ENCODE results near the gene ZNF507. TPM values are rescaled to one million over a fixed set of nuclear protein-coding genes. Genes with fewer than 3 reads are reported as not detected.

The ZNF507 gene
- total and polyA plus RNA-seq, 9 donors: 6.4 to 30.5 (median 22.9) TPM

- Histone ChIP-seq H3K27me3 (no peaks in the 10 kb centered on the region), H3K27ac (no peak overlapping the region), H3K4me1 (ENCODE audit: insufficient read depth) (peaks cover 3% of the 10 kb centered on the region), H3K9me3 (no peaks in the 10 kb centered on the region), H3K36me3 (no peaks in the 10 kb centered on the region), H3K4me3 (no peak overlapping the region)
- intact Hi-C loops (cut with DNase I): loop anchor here in 1 of 4 donors (5.0 kb wide), 1 partner anchor 60 kb away; the partner anchor contains the start of gene ZNF507
- peak; percentile 54 to 77 (median 67) for DNase-seq
- 56 to 59% (median 57%) methylated on average over 19 of the region's 19 CpGs for WGBS, 3 donors
- no peak for TF ChIP-seq POLR2A (IDR thresholded peaks at IDR 0.05)
- no peak for TF ChIP-seq EP300 (IDR thresholded peaks at IDR 0.05)
- no peak for TF ChIP-seq CTCF (IDR thresholded peaks at IDR 0.05)
These were observed 61.9 kb downstream of the ZNF507 start for GRCh38 chr19:32407004-32407992.

GRCh38 chr19:32415246-32415645 lies 69.8 kb downstream of the ZNF507 start:
- DNase-seq: no peak
- no peaks in the 10 kb centered on the region for H3K36me3 ChIP-seq
- no peak overlapping the region for H3K27ac ChIP-seq
- H3K27me3 ChIP-seq: no peaks in the 10 kb centered on the region
- TF ChIP-seq POLR2A (IDR thresholded peaks at IDR 0.05) (no peak), EP300 (IDR thresholded peaks at IDR 0.05) (no peak), CTCF (IDR thresholded peaks at IDR 0.05) (no peak)
- H3K4me1 ChIP-seq (ENCODE audit: insufficient read depth): no peaks in the 10 kb centered on the region
- H3K9me3 ChIP-seq: no peaks in the 10 kb centered on the region
- no peak overlapping the region for H3K4me3 ChIP-seq
- intact Hi-C loops (cut with DNase I): no loop called here
- 91% methylated on average over 5 of the region's 5 CpGs for WGBS, 3 donors

- Histone ChIP-seq H3K4me3 (no peak overlapping the region), H3K9me3 (no peaks in the 10 kb centered on the region), H3K4me1 (ENCODE audit: insufficient read depth) (no peaks in the 10 kb centered on the region), H3K27ac (no peak overlapping the region), H3K36me3 (no peaks in the 10 kb centered on the region), H3K27me3 (no peaks in the 10 kb centered on the region)
- TF ChIP-seq POLR2A (IDR thresholded peaks at IDR 0.05) (no peak), CTCF (IDR thresholded peaks at IDR 0.05) (no peak), EP300 (IDR thresholded peaks at IDR 0.05) (no peak)
- 95 to 100% (median 97%) methylated on average over 5 of the region's 5 CpGs for WGBS, 3 donors
- intact Hi-C loops (cut with DNase I): no loop called here
- DNase-seq: no peak
These were observed 70.3 kb downstream of the ZNF507 start for GRCh38 chr19:32415669-32416068.

- intact Hi-C loops (cut with DNase I): no loop called here
- TF ChIP-seq POLR2A (IDR thresholded peaks at IDR 0.05) (no peak), EP300 (IDR thresholded peaks at IDR 0.05) (no peak), CTCF (IDR thresholded peaks at IDR 0.05) (no peak)
- DNase-seq: no peak
- no peaks in the 10 kb centered on the region for H3K4me1 ChIP-seq (ENCODE audit: insufficient read depth)
- H3K27ac ChIP-seq: no peak overlapping the region
- no peaks in the 10 kb centered on the region for H3K9me3 ChIP-seq
- no peaks in the 10 kb centered on the region for H3K27me3 ChIP-seq
- no peaks in the 10 kb centered on the region for H3K36me3 ChIP-seq
- WGBS, 3 donors: 93 to 97% (median 95%) methylated on average over 8 of the region's 8 CpGs
- no peak overlapping the region for H3K4me3 ChIP-seq
These were observed 71.5 kb downstream of the ZNF507 start for GRCh38 chr19:32416749-32417456.

Data from ovary (tissue), 9 donors.